ENCODE results near the gene GREB1L.

DNA sequence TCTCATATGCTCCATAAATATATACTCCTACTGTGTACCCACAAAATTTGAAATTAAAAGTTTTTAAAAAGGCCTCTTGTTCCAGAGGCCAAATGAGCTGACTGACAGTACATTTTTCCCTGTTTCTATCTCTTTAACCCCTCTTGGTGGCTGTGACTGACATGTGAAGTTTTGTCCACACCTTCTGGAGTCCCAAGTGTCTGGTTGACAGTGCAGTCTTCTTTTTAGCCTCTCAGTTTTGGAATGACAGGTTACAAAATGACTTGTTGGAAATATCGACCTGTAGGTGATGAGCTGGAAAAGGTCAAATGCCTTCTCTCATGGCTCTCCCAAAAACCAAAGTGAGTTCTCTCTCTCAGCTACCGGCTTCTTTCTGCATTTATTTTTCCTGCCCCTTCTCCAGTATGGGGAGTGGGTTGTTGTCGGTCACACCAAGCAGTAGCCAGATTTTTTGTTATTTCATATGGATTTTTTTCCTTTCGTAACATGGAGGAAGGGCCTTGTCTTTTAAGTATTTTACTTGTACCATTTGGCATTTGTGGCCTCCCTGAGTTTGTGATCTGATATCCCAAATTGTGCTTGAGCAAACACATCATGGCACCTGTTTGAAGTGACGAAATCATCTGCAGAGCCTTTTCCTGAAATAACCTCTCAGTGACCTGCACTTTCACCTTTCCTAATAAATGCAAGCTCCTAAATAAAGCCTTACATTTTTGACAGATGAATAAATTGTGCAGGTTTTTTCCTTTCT, 214.6 kb downstream of the GREB1L start:
- TF ChIP-seq POLR2A (IDR thresholded peaks at IDR 0.05; ENCODE audit: low read depth, low read length) (no peak), PAX5 (IDR thresholded peaks at IDR 0.05; ENCODE audit: insufficient read depth, low read length, severe bottlenecking) (no peak), TAF1 (IDR thresholded peaks at IDR 0.05; ENCODE audit: low read depth, low read length) (no peak), SPI1 (IDR thresholded peaks at IDR 0.05; ENCODE audit: low read depth, low read length) (no peak), POLR2AphosphoS5 (IDR thresholded peaks at IDR 0.05; ENCODE audit: low read depth, low read length) (no peak)
